Measurements from ENCODE around the gene LOXHD1. TPM values are rescaled to one million over a fixed set of nuclear protein-coding genes. Genes with fewer than 3 reads are reported as not detected.

The LOXHD1 gene
- total and polyA plus RNA-seq, 2 of the 4 experiments (the other 2 are of a cell fraction), result not detected

GRCh38 chr18:46704189-46704588, 47.2 kb upstream of the LOXHD1 start:
- no peak overlapping the region for H3K4me3 ChIP-seq (ENCODE audit: insufficient read depth, low read depth, low read length)
- WGBS, 2 experiments (ENCODE audit: extremely low coverage in 2 of 2, insufficient read length in 1 of 2), result 63% methylated on average over 5 of the region's 7 CpGs; no CpG with 5 or more reads in 1 of the 2 experiments

More at GRCh38 chr18:46704189-46704588, 47.2 kb upstream of the LOXHD1 start:
- Histone ChIP-seq H3K36me3 (ENCODE audit: control insufficient read depth, insufficient read depth, low read length) (no peaks in the 10 kb centered on the region), H3K9me3 (ENCODE audit: control insufficient read depth, insufficient read depth, low read length) (no peaks in the 10 kb centered on the region), H2AK5ac (ENCODE audit: low read depth, low read length) (no peak overlapping the region), H3K27ac (ENCODE audit: insufficient read depth, low read length) (no peak overlapping the region), H3K27me3 (ENCODE audit: control insufficient read depth, insufficient read depth, low read length) (no peaks in the 10 kb centered on the region; the same call in 1 of the 2 replicates), H3K18ac (ENCODE audit: low read depth, low read length) (no peak overlapping the region), H3K4ac (ENCODE audit: low read depth, low read length) (no peak overlapping the region), H2BK5ac (ENCODE audit: low read depth, low read length, poor library complexity, severe bottlenecking) (no peak overlapping the region), H2AFZ (replicated peaks; ENCODE audit: low read length, poor library complexity) (no peak overlapping the region), H3K23ac (ENCODE audit: low read depth, low read length) (no peak overlapping the region), H2BK120ac (ENCODE audit: low read depth, low read length) (no peak overlapping the region), H3K56ac (ENCODE audit: extremely low read depth, insufficient read depth, low read length) (no peak overlapping the region), H3K9me1 (ENCODE audit: insufficient read depth, low read length) (no peaks in the 10 kb centered on the region), H4K8ac (ENCODE audit: low read depth in 2 of 2, low read length in 2 of 2) (no peak overlapping the region), H2BK15ac (ENCODE audit: low read depth, low read length) (no peak overlapping the region), H3K4me1 (ENCODE audit: control insufficient read depth, insufficient read depth, low read length) (no peaks in the 10 kb centered on the region), H4K20me1 (ENCODE audit: insufficient read depth, low read length) (no peaks in the 10 kb centered on the region), H2BK20ac (ENCODE audit: low read depth, low read length) (no peak overlapping the region), H4K5ac (ENCODE audit: low read depth, low read length) (no peak overlapping the region), H4K91ac (ENCODE audit: insufficient read depth, low read depth, low read length) (no peak overlapping the region), H3K79me1 (ENCODE audit: low read depth in 1 of 2, low read length in 2 of 2) (no peaks in the 10 kb centered on the region), H3K14ac (replicated peaks; ENCODE audit: low read depth, low read length) (no peak overlapping the region), H3K9ac (ENCODE audit: low read depth, low read length) (no peak overlapping the region), H3K4me2 (ENCODE audit: low read depth, low read length) (no peak overlapping the region), H2AK9ac (replicated peaks; ENCODE audit: low read depth, low read length, poor library complexity) (no peak overlapping the region)
- in situ Hi-C loops (cut with MboI; ENCODE audit: low sequenced_read_pairs) (no loop called here), dilution Hi-C loops (cut with HindIII; ENCODE audit: low sequenced_read_pairs, unreplicated experiment) (no loop called here), intact Hi-C loops (cut with micrococcal nuclease) (no loop called here)
- POLR2A ChIA-PET (ENCODE audit: unreplicated experiment), result no interaction called here
- no peak for DNase-seq
- TF ChIP-seq RCOR1 (IDR thresholded peaks at IDR 0.05; ENCODE audit: insufficient replicate concordance, low read length) (no peak), CHD1 (IDR thresholded peaks at IDR 0.05; ENCODE audit: low read depth, low read length) (no peak), MAZ (IDR thresholded peaks at IDR 0.05; ENCODE audit: borderline replicate concordance, low read depth, low read length) (no peak), CEBPB (IDR thresholded peaks at IDR 0.05; ENCODE audit: low read depth, low read length) (no peak), USF2 (IDR thresholded peaks at IDR 0.05; ENCODE audit: low read depth, low read length) (no peak), SMC3 (IDR thresholded peaks at IDR 0.05; ENCODE audit: low read depth, low read length) (no peak), MXI1 (IDR thresholded peaks at IDR 0.05; ENCODE audit: borderline replicate concordance, low read depth, low read length) (no peak), CTCF (conservative IDR thresholded peaks at IDR 0.05; ENCODE audit: low read depth, low read length) (no peak), BHLHE40 (IDR thresholded peaks at IDR 0.05; ENCODE audit: low read depth, low read length) (no peak), RFX5 (IDR thresholded peaks at IDR 0.05; ENCODE audit: low read depth, low read length) (no peak), FOS (IDR thresholded peaks at IDR 0.05; ENCODE audit: low read depth, low read length) (no peak), NFE2L2 (IDR thresholded peaks at IDR 0.05; ENCODE audit: low read depth, low read length) (no peak), POLR2A (IDR thresholded peaks at IDR 0.05; ENCODE audit: low read depth, low read length) (no peak), MAFK (IDR thresholded peaks at IDR 0.05; ENCODE audit: low read depth, low read length) (no peak)
- TF ChIP-seq, protein P1, sequence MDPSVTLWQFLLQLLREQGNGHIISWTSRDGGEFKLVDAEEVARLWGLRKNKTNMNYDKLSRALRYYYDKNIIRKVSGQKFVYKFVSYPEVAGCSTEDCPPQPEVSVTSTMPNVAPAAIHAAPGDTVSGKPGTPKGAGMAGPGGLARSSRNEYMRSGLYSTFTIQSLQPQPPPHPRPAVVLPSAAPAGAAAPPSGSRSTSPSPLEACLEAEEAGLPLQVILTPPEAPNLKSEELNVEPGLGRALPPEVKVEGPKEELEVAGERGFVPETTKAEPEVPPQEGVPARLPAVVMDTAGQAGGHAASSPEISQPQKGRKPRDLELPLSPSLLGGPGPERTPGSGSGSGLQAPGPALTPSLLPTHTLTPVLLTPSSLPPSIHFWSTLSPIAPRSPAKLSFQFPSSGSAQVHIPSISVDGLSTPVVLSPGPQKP (IDR thresholded peaks at IDR 0.05; ENCODE audit: borderline replicate concordance, low read depth, low read length), result no peak
- ATAC-seq (ENCODE audit: low read depth), result no peak
- CTCF ChIA-PET, result no interaction called here
- BruUV-seq (replicated peaks), result no TSS peak
